GM12865 (cell line): ENCODE data around the gene BSX.

Experiments used
- DNase-seq: peaks from one replicate; pipeline ENCODE4 v3.0.0; 2010; ENCODE audit warnings: low read depth
- H3K4me3 ChIP-seq: 2 replicates; pipeline ENCODE4 v1.5.1; 2011; ENCODE audit warnings: mild to moderate bottlenecking, low read depth, low read length, control low read depth
- TF ChIP-seq, protein P1 (sequence below): IDR thresholded peaks from 2 replicates; pipeline ENCODE4 v1.5.1; 2011; ENCODE audit warnings: low read length, control low read depth, low read depth, inconsistent platforms; ENCODE audit not compliant: insufficient read depth; ENCODE audit errors: missing control alignments

Gene BSX

GRCh38 chr11:122979103-122979814 is 2.4 kb downstream of the BSX start:
- H3K4me3 ChIP-seq = no peak overlapping the region
- TF ChIP-seq, protein P1, sequence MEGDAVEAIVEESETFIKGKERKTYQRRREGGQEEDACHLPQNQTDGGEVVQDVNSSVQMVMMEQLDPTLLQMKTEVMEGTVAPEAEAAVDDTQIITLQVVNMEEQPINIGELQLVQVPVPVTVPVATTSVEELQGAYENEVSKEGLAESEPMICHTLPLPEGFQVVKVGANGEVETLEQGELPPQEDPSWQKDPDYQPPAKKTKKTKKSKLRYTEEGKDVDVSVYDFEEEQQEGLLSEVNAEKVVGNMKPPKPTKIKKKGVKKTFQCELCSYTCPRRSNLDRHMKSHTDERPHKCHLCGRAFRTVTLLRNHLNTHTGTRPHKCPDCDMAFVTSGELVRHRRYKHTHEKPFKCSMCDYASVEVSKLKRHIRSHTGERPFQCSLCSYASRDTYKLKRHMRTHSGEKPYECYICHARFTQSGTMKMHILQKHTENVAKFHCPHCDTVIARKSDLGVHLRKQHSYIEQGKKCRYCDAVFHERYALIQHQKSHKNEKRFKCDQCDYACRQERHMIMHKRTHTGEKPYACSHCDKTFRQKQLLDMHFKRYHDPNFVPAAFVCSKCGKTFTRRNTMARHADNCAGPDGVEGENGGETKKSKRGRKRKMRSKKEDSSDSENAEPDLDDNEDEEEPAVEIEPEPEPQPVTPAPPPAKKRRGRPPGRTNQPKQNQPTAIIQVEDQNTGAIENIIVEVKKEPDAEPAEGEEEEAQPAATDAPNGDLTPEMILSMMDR = no peak

GRCh38 chr11:122978299-122978620 is 3.4 kb downstream of the BSX start:
- DNase-seq = no peak
- TF ChIP-seq, protein P1 = no peak
- no peak overlapping the region for H3K4me3 ChIP-seq

More at GRCh38 chr11:122979103-122979814, 2.4 kb downstream of the BSX start:
- DNase-seq = no peak

GRCh38 chr11:122977470-122978298 is 4.0 kb downstream of the BSX start:
- no peak overlapping the region for H3K4me3 ChIP-seq
- no peak for DNase-seq

DNA sequence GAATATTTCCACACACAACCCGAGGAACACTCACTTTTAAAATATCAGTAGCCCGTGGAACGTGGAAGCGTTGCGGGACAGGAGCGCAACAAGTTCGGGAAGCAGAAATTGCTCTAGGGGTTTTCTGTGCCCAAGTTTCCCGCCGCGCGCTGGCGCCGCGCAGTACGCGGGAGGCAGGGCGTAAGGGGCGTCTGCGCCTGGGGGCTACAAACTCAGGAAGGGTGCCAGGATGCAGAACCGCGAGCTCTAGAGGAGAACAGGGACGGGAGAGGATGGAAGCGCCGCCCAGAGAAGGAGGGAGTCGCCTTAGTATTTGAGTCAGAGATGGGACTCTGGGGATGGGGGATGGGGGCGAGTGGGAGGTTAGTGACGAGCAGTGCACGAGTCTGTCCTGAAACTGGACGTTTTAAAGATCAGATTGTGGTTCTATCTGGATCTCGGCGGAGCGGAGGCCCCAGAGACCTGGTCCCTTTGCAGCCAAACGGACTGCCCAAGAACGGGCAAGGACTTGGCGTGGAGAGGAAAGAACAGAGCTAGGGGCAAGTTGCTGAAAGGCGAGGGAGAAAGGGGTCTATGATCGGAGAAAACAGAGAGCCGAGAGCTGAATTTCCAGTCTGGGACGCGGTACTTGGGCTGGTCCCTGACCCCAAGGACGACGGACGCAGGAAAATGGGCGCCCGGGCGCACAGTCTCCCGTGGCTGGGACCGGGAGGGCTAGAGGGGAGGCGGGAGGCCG is 4.7 kb downstream of the BSX start:
- TF ChIP-seq, protein P1 = no peak
- no peak for DNase-seq
- no peak overlapping the region for H3K4me3 ChIP-seq

More at GRCh38 chr11:122977470-122978298, 4.0 kb downstream of the BSX start:
- TF ChIP-seq, protein P1 = no peak

DNA sequence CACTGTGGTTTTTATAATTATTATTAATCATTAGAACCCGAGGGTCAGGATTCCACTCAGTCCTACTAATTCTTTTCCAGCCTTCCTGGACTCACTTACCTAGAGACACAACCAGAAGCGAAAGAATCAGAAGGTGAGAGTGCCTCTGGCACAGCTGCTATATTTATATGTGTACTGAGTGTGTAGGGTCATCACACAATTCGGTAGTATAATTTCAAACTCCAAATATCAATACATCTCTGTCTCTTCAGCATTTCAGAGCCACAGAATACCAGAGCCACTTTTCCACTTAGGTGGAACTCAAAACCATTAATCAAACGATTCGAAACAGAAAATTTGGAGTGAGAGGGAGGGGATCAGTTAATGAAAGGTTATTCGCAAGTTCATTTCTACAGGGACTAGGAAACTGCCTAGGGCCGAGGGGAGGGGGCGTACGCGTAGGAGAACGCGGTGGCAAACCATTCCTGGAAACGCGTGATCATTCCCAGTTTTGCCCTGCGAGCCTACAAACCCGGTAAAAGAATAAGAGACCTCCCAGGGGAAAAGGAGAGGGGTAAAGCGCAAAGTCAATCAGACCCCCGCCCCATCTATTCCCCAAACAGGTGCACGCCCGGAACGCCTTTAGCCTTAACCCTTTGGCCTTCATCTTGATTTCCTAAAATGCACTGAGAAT is 5.4 kb downstream of the BSX start:
- no peak for DNase-seq
- H3K4me3 ChIP-seq = no peak overlapping the region
- TF ChIP-seq, protein P1 = no peak

DNA sequence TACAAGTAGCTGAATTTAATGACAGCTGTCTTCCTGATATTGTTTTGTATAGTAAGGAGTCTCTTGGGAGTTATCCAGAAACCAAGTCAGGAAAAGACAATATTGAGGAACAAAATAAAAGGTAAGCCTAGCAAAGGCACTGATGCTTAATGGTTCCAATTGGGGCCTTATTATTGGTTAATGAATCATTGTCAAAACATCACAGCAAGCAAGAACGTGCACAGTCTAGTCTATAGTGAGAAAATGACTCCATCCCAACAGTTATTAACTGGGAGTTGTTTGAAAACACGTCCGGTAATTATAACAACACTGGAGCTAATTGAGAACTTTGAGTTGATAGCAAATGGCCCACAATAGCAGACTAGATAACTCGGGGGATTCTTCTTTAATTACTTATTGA is 17.7 kb downstream of the BSX start:
- TF ChIP-seq, protein P1 = no peak
- no peak overlapping the region for H3K4me3 ChIP-seq
- DNase-seq = no peak
